Rectal smooth muscle tissue (tissue), 1 donor: ENCODE results near the gene YPEL3.

ENCODE experiments used
- H3K27ac ChIP-seq: one replicate; pipeline ENCODE4 v1.7.0; 2013; ENCODE audit warnings: low read depth, low read length, inconsistent platforms
- H3K27me3 ChIP-seq: one replicate; pipeline ENCODE4 v1.7.0; 2013; ENCODE audit warnings: low read length; ENCODE audit not compliant: control insufficient read depth, insufficient read depth
- H3K36me3 ChIP-seq: one replicate; pipeline ENCODE4 v1.7.0; 2013; ENCODE audit warnings: low read length; ENCODE audit not compliant: control insufficient read depth, insufficient read depth
- H3K4me1 ChIP-seq: one replicate; pipeline ENCODE4 v1.7.0; 2013; ENCODE audit warnings: low read length; ENCODE audit not compliant: control insufficient read depth, insufficient read depth
- H3K4me3 ChIP-seq: one replicate; pipeline ENCODE4 v1.7.0; 2013; ENCODE audit warnings: low read length
- H3K9ac ChIP-seq: one replicate; pipeline ENCODE4 v1.7.0; 2013; ENCODE audit warnings: low read length

The YPEL3 gene

DNA sequence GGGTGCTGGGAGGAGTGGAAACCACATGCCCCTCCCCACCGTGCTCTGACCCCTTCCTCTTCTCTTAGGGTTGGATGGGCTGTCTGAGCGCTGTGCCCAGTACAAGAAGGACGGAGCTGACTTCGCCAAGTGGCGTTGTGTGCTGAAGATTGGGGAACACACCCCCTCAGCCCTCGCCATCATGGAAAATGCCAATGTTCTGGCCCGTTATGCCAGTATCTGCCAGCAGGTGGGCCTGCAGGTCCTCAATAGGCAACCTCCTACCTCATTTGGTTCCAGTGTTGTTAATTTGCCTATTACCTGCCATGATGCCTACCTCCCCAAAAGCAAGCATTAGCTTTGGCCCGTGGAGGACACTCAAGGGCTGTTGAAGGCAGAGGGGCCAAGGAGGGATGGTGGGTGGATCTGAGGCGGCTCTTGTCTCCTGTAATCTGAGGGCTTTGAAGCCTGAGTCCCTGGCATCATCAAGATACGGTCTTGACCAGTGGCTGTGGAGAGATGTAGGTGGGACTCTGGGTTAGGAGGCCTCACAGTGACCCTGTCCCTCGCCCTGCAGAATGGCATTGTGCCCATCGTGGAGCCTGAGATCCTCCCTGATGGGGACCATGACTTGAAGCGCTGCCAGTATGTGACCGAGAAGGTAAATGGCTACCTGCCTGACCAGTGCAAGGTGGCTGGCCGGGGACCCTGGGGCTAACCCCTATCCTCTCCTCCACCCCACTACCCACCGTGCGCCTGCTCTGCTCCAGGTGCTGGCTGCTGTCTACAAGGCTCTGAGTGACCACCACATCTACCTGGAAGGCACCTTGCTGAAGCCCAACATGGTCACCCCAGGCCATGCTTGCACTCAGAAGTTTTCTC, 27.0 kb downstream of the YPEL3 start:
- peaks cover 43% of the 10 kb centered on the region for H3K36me3 ChIP-seq
- H3K4me1 ChIP-seq, result peaks cover 32% of the 10 kb centered on the region
- H3K4me3 ChIP-seq, result peak overlapping the region; percentile 29
- peak overlapping the region; percentile 25 for H3K27ac ChIP-seq
- H3K9ac ChIP-seq, result peak overlapping the region; percentile 10
- H3K27me3 ChIP-seq, result no peaks in the 10 kb centered on the region

DNA sequence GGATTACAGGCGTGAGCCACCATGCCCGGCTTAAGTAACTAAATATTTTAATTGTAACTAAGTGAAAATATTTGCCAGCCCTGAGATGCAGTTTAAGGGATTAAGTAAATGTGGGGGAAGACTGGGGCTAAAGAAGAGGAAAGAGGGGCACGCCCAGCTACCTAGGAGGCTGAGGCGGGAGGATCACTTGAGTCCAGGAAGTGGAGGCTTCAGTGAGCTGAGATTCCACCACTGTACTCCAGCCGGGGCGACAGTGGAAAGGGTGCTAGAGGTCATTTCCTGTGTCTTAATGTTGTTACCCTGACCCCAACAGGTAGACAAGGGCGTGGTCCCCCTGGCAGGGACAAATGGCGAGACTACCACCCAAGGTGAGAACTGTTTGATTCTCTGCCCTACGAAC, 27.7 kb downstream of the YPEL3 start:
- Histone ChIP-seq H3K36me3 (peaks cover 43% of the 10 kb centered on the region), H3K9ac (peak overlapping the region; percentile 10), H3K27ac (peak overlapping the region; percentile 25), H3K4me3 (peak overlapping the region; percentile 22), H3K27me3 (no peaks in the 10 kb centered on the region), H3K4me1 (peaks cover 38% of the 10 kb centered on the region)

DNA sequence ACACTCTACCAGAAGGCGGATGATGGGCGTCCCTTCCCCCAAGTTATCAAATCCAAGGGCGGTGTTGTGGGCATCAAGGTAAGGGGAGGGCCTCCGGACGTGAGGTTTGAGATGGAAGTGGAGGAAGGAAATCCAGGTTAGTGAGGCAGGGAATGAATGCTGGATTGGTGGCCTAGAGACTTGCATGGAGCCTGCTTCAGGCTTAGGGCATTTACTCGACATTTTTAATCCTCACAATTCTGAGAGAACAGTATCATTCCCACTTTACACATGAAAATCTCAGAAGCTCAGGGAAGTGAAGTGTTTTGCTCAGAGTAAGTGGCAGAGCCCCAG, 28.5 kb downstream of the YPEL3 start:
- H3K4me1 ChIP-seq, result peaks cover 41% of the 10 kb centered on the region
- H3K4me3 ChIP-seq, result peak overlapping the region; percentile 99

DNA sequence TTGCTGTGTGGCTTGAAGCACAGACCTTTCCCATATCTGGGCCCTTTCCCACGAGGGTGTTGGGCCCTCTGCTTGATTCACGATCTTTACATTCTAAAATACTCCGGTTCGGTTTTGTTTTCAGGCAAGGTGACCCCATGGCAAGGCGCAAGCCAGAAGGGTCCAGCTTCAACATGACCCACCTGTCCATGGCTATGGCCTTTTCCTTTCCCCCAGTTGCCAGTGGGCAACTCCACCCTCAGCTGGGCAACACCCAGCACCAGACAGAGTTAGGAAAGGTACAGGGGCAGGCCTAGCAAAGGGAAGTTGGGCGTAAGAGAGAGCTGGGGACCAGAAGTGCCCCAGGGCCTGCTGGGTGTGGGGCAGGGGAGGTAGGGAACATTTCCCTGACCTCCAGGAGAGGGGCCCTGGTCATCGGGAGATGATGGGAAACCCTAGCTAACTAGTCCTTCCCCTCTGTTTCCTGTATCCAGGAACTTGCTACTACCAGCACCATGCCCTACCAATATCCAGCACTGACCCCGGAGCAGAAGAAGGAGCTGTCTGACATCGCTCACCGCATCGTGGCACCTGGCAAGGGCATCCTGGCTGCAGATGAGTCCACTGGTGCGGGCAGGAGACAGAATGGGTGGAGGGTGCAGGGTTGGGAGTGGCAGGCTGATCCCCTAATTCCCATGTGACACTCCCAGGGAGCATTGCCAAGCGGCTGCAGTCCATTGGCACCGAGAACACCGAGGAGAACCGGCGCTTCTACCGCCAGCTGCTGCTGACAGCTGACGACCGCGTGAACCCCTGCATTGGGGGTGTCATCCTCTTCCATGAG, 29.0 kb downstream of the YPEL3 start:
- Histone ChIP-seq H3K27ac (peak overlapping the region; percentile 99), H3K9ac (peak overlapping the region; percentile 85), H3K36me3 (peaks cover 43% of the 10 kb centered on the region), H3K4me3 (peak overlapping the region; percentile 99), H3K4me1 (peaks cover 41% of the 10 kb centered on the region), H3K27me3 (no peaks in the 10 kb centered on the region)

More for the DNA sequence above, 28.5 kb downstream of the YPEL3 start:
- H3K36me3 ChIP-seq, result peaks cover 43% of the 10 kb centered on the region
- H3K9ac ChIP-seq, result no peak overlapping the region
- H3K27me3 ChIP-seq, result no peaks in the 10 kb centered on the region
- H3K27ac ChIP-seq, result peak overlapping the region; percentile 99

DNA sequence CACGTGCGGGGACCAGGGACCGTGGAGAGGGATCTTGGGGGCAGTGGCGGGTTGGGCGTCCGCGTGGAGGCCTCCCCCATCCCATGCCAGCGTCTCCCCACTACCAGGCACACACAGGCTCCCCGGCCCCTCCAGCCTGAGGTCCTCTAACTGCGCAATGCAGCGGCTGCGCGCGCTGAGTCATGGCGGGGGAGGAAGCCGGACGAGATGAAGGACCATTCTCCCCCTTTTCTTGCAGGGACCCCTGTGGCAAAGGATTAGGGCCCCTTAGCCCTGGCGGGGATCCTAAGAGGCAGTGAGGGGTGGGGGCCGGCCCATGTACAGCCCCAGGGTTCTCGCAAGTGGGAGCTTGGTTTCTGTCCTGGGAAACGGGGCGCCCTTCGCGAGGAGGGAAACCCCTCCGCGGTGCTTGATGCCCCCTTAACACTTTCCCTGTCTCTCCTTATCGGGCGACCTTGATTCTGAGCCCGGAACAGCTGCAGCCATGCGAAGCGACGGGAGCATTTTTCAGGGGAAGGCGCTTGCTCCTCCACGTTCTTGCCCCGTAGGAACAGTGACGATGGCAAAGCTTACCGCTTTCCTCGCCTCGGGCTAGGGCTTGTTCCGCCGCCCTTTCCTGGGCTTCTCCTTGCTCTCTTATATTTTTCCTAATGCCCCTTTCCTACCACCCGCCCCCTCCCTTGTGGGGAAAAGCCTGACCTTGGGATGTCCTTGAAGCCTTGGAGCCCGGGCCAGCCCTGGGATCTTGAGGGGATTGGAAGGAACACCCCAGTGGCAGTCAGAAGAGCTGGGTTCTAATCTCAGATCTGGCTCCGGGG, 29.9 kb downstream of the YPEL3 start:
- H3K36me3 ChIP-seq, result peaks cover 39% of the 10 kb centered on the region
- no peaks in the 10 kb centered on the region for H3K27me3 ChIP-seq
- H3K4me1 ChIP-seq, result peaks cover 41% of the 10 kb centered on the region
- H3K9ac ChIP-seq, result peak overlapping the region; percentile 85
- peak overlapping the region; percentile 99 for H3K27ac ChIP-seq
- peak overlapping the region; percentile 99 for H3K4me3 ChIP-seq

DNA sequence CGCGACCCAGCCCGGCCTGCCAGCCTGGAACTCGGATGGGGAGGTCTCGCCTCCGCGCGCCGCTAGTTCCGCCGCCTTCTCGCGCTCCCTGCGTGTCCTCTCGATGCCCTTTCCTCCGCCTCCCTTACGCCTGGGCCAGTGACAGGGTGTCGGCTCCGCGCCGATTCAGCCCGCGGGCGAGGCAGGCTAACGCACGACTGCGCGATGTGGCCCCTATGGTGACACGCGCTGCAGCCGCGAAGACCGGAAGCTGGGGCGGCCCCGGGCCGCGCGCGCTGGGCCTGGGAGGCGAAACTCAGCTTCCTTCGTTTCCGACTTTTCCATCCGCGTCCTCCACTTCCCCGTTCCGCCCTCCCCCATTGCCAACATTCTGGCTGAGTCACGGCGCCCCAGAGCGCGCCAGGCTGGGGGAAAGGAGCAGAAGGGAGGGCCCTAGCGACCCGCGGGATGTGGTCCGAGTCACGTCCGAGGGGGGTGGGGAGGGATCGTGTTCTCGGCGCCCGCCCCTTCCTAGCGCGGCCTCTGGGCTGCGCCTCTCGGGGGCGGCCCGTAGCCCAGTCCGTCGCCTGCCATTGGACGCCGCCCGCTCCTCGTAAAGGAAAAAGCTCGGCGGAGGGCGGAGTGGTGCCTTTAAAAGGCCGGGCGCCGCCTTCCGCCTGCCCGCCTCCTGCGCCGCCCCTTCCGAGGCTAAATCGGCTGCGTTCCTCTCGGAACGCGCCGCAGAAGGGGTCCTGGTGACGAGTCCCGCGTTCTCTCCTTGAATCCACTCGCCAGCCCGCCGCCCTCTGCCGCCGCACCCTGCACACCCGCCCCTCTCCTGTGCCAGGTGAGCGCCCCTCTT, 30.7 kb downstream of the YPEL3 start, which contains the start of gene ALDOA:
Gene ALDOA, plus strand, starts transcription at position 659 of the 841 bp plus-strand sequence. CDS start 1,138 bp downstream, outside the sequence.
- Histone ChIP-seq H3K27me3 (no peaks in the 10 kb centered on the region), H3K4me3 (peak within 1 kb of the TSS; percentile 99), H3K27ac (peak within 1 kb of the TSS; percentile 100), H3K36me3 (peaks cover 33% of the 10 kb centered on the region), H3K9ac (peak within 1 kb of the TSS; percentile 96), H3K4me1 (peaks cover 39% of the 10 kb centered on the region)

DNA sequence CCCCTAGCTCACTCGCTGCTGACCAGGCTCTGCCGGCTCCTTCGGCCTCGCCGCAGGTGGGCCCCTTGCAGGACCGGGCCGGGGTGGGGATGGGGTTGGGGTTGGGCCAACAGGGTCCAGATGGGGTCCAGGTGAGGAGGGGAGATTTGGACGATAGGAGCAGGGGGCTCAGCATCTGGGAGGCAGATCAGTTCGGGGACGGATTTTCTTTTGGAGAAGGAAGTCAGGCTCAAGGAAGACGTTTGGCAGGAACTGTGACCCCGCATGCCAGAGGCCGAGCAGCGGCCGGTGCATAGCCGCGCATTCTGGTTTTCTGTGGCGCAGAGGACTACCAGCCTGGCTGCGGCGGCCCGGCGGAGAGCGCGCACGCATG, 31.3 kb downstream of the YPEL3 start:
- peaks cover 27% of the 10 kb centered on the region for H3K36me3 ChIP-seq
- peak overlapping the region; percentile 96 for H3K9ac ChIP-seq
- peaks cover 36% of the 10 kb centered on the region for H3K4me1 ChIP-seq
- H3K4me3 ChIP-seq, result peak overlapping the region; percentile 90
- no peaks in the 10 kb centered on the region for H3K27me3 ChIP-seq
- H3K27ac ChIP-seq, result peak overlapping the region; percentile 100

DNA sequence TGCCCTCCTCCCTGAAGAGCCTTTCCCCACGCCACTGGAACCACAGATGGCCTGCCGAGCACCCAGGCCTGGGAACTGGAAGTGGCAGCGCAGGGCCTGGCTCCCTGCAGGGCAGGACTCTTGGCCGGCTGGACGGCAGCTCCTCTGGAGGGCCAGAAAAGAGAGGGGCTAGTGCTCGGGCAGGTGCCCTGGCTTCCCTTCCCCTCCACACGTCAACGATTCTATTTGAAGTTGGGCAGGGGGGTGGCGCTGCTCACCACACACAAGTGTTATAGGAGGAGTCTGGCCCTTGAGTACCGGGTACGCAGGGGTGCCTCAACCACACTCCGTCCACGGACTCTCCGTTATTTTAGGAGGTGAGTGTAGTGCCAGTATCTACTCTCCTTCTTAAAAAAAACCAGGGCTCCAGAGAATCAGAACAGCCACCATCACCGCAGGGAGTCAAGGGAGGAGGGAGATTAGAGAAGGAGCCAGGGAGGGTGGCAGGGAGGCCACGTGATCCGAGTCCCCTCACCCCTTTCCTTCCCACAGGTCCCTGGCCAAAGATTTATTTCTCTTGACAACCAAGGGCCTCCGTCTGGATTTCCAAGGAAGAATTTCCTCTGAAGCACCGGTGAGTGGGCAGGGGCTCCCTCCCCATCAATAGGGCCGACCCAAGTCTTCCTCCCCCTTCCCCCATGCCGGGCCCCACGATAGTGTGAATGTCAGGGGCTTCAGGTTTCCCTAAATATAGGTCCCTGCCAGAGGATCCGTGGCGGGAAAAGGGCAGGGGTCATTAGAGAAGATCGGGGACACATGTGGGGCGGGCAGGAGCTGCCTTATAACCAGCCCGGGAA, 31.9 kb downstream of the YPEL3 start:
- Histone ChIP-seq H3K4me3 (peak overlapping the region; percentile 90), H3K9ac (peak overlapping the region; percentile 96), H3K4me1 (peaks cover 30% of the 10 kb centered on the region), H3K36me3 (peaks cover 21% of the 10 kb centered on the region), H3K27ac (peak overlapping the region; percentile 100), H3K27me3 (no peaks in the 10 kb centered on the region)

DNA sequence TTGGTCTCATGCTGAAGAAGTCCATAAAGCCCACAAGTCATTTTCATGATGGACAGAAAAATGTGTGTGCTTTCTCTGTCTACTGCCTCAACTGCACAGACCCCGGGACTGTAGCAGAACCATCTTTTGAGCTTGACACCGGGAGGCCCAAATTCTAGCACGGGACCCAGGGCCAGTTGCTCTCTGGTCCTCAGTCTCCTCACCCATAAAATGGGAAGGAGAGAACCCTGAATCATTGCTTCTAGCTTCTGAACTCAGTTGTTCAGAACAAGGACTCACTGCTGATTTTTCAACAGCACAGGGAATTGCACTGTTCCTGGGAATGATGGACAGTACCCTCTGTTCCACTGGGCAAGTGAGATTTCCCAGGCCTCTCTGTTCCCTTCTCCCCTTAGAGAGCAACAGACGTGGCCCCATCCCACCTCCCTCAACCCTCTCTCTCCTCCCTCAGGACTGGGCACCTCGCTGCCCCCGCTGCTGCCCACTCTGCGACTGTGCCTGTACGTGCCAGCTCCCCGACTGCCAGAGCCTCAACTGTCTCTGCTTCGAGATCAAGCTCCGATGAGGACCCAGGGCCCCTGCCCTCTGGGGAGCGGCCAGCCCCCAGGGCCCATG, 32.6 kb downstream of the YPEL3 start:
- peaks cover 23% of the 10 kb centered on the region for H3K4me1 ChIP-seq
- H3K27me3 ChIP-seq, result no peaks in the 10 kb centered on the region
- H3K4me3 ChIP-seq, result peak overlapping the region; percentile 90
- H3K9ac ChIP-seq, result peak overlapping the region; percentile 96
- H3K27ac ChIP-seq, result peak overlapping the region; percentile 100
- H3K36me3 ChIP-seq, result peaks cover 14% of the 10 kb centered on the region

DNA sequence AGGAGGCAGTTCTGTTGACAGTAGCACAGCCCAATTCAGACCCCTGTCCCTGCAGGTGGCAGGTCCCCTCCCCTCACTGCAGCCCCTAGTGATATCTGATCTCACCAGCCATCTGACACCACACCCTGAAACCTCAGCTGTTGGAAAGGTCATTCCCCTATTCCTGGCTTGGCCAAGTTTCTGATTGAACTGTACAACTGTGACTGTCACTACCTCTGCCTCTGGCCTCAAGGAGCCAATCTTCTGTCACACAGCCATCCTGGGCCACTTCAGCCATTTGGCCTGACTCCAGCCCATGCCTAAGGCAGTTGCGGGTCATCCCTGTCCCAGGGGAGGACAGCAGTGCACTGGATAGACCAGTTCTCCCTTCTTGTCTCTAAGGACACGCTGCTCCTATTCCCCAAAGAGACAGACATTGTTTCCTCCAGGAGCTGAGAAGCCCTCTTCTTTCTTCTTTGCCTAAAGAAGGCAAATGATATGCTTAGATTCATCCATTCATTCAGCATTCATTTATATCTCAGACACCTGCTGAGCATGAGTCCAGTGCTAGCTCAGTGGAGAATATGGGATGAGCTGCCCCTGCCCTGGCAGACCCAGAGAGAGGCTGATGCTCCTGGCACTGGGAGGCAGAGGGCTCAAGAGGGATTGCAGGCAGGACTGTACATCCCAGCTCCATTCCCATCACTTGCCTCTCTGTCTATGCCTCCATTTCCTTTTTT, 35.0 kb downstream of the YPEL3 start:
- Histone ChIP-seq H3K9ac (no peak overlapping the region), H3K4me1 (peaks cover 9% of the 10 kb centered on the region), H3K4me3 (no peak overlapping the region), H3K27ac (no peak overlapping the region), H3K27me3 (no peaks in the 10 kb centered on the region), H3K36me3 (peaks cover 1% of the 10 kb centered on the region)
